Stimulated activated CD8-positive, alpha-beta memory T cell treated with anti-CD3 and anti-CD28 coated beads, Interleukin-2, amount 100 ng/mL, for 48 hours (primary cell): Measurements from ENCODE around the gene DTX3.
"Not testable (repeated sequence)": the region's sequence is repeated elsewhere in the genome, so short reads cannot be mapped to it uniquely, and the experiment has no call there.

ENCODE experiments used
- DNase-seq, 2 donors: peaks; one replicate each; pipeline ENCODE4 v3.0.0-alpha.2; 2020; ENCODE audit warnings: low read depth in 2 of 2

The DTX3 gene

DNA sequence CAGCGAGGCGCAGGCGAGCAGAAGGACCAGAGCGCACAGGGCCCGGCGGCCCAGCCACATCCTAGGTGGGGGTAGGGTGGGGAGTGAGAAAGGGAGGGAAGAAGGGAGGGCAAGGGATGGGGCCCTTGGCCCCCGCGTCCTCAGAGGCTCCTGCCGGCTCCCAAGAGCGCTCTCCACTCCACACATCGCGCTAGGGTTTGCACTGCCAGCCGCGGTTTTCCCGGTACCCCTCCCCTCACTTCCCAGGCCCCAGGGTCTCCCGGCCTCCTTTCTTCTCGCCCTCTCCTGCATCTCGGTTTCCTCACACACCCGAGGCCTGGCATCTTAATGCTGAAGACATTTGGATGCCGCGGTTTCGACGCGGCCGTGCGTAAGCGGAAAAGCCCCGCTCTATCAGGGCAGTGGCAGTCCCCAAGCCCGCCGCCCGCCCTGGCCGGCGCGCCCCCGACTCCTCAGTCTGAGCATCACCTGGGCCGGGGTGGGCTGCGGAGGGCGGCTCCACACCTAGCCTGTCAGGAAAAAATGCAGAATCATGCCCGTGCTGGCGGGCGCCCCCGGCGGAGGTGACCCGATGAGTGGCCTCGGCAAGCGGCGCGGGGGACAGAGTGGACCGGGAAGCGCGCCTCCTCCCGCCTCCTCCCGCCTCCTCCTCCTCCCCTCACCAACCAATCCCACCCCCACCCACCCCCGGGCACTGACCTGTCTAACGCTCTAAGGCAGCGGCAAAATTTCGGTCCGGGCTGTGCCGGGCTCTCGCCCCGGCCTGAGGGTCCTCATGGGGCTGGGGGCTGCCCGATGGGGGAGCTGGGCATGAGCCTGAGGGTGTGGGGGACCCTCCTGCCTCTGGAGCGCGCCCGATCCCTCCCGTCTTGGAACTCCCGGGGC is 27.7 kb downstream of the DTX3 start:
- no peak for DNase-seq

DNA sequence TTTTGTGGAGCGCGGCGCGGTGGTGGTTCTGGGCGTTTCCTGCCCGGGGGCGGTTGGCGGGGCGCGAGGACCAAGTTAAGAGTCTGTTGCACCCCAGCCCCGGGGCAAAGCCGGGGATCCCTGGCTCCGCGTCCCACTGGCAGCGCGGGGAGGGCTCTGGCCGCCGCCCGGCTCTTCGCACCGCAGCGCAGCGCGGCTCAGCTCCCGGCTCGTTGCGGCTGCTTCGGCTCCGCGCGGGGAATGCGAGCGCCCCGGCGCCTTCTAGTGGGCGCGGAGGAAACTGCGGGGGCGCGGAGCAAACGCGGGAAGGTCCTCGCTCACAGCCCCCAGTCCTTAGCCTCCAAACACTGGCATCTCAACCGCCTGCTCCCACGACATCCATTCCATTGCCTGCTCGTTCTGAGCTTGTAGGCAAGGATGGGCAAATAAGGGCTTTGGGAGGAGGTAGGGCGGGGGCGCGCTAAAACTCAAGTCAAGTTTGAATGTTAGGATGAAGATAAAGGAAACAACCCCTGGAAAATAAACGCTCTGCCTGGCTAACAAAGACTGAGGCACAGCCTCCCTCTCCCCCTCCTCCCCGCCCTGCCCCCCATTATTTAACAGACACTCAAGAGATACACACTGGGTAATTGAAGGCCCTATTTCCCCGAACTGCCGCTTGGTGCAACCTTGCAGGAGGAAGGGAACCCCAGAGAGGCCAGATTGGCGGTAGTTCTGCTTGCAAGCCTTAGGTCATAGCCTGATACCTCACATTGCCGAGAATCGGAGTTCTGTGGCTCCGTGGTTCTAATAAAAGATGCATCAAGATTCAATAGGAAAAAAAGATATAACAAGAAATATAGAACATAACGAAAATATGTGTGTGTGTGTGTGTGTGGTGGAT is 28.6 kb downstream of the DTX3 start, which contains the start of gene B4GALNT1:
Gene B4GALNT1 (minus strand): TSS at position 244 of the 883 bp plus-strand sequence. CDS start 1,069 bp downstream, outside the sequence.
- peak; percentile 49 to 57 for DNase-seq

GRCh38 chr12:57636731-57637130 is 32.1 kb downstream of the DTX3 start:
- DNase-seq, result not testable (repeated sequence)

DNA sequence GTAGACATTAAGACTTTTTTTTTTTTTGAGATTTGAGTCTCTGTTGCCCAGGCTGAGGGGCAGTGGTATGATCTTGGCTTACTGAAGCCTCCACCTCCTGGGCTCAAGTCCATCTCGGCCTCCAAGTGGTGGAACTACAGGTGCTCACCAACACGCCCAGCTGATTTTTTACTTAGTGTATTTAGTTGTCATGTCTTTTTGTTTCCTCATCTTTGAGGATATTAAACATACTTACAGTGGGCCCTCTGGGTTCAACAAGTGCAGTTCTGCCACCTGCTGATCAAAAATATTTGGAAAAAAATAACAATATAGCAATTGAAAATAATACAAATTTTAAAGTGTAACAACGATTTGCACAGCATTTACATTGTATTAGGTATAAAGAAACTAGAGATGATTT is 32.7 kb downstream of the DTX3 start:
- DNase-seq, result no peak

- no peak for DNase-seq
These were observed 33.5 kb downstream of the DTX3 start for GRCh38 chr12:57638096-57638495.

DNA sequence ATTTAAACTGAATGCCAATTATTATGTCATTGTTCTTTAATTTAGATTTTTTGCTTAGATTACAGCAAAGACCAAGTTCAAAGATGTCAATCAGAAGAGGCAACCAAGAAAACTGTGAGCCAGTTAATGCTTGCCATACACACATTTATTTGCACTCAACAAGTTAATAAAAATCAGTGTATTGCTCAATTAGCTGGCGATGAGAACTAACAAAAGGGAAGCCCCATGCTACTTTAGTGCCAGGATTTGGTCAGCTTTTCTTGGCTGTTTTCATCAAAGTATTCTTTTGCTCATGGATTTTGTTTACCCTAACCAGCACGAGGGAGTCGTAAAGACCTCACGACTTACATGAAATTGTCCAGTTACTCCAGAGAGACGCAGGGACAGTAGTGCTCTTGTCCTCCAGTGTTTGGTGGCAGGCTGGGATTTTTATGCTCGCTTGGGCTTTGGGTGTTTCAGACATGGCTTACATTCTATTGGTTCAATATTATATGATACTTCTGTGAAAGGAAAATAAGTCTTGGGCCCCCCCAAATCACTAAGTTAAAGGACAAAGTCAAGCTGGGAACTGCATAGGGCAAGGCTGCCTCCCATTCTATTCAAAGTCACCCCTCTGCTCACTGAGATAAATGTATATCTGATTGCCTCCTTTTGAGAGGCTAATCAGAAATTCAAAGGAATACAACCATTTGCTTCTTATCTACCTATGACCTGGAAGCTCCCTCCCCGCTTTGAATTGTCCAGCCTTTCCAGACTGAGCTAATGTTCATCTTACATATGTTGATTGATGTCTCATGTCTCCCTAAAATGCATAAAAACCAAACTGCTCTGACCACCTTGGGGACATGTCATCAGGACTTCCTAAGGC is 35.8 kb downstream of the DTX3 start:
- no peak for DNase-seq

GRCh38 chr12:57641699-57642442 is 37.2 kb downstream of the DTX3 start:
- no peak for DNase-seq

DNA sequence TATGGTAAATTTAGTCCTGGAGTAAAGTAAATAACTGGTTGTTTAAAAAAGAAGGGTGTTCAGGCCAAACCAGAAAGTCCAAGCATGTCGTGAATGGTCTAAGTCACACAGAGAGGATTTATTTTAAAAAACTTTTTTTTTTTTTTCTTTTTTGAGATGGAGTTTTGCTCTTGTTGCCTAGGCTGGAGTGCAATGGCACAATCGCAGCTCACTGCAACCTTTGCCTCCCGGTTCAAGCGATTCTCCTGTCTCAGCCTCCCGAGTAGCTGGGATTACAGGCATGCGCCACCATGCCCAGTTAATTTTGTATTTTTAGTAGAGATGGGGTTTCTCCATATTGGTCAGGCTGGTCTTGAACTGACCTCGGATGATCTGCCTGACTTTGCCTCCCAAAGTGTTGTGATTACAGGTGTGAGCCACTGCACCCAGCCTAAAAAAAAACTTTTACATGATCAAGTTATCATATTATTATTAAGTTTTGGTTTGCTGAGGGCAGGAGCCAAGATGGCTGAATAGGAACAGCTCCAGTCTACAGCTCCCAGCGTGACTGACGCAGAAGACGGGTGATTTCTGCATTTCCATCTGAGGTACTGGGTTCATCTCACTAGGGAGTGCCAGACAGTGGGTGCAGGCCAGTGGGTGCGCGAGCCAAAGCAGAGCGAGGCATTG is 41.5 kb downstream of the DTX3 start:
- DNase-seq, result not testable (repeated sequence)

GRCh38 chr12:57646659-57647049 is 42.0 kb downstream of the DTX3 start:
- DNase-seq, result not testable (repeated sequence)

- no peak for DNase-seq
These were observed 49.4 kb downstream of the DTX3 start for GRCh38 chr12:57654042-57654441.

DNA sequence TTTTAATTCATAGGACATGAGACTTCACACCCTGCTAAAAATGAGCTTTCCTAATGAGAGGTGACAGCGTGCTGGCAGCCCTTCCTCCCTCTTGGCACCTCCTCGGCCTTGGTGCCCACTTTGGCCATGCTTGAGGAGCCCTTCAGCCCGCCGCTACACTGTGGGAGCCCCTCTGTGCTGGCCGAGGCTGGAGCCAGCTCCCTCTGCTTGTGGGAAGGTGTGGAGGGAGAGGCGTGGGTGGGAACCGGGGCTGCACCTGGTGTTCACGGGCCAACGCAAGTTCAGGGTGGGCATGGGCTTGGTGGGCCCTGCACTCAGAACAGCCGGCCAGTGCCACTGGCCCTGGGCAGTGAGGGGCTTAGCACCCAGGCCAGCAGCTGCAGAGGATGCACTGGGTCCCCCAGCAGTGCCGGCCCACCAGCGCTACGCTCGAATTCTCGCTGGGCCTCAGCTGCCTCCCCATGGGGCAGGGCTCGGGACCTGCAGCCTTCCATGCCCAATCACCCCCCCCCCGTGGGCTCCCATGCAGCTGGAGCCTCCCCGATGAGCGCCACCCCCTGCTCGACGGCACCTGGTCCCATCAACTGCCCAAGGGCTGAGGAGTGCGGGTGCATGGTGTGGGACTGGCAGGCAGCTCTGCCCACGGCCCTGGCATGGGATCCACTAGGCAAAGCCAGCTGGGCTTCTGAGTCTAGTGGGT is 51.1 kb downstream of the DTX3 start:
- no peak for DNase-seq

DNA sequence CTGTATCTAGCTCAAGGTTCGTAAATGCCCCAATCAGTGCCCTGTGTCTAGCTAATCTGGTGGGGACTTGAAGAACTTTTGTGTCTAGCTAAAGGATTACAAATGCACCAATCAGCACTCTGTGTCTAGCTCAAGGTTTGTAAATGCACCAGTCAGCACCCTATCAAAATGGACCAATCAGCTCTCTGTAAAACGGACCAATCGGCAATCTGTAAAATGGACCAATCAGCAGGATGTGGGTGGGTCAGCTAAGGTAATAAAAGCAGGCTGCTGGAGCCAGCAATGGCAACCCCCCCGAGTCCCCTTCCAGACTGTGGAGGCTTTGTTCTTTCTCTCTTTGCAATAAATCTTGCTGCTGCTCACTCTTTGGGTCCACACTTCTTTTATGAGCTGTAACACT is 51.8 kb downstream of the DTX3 start:
- DNase-seq, result not testable (repeated sequence)

DNA sequence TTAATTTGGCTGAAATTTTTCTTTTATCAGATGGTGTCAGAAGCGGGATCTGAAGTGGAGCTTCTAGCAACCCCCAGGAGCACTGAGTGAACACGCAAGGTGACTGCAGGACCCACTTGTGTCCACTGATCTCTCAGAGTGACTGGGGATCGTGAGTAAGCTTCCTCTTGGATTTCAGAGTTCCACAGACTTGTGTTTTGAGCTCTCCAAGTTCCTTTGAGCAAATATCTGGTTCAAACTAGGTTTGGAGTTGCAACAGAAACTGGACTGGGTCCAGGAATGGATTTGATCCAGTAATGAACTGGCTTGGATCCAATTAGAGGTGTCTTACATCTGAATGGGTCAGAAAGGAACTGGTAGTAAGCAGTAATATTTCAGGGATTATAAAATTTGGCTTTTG is 53.1 kb downstream of the DTX3 start:
- DNase-seq, result no peak

DNA sequence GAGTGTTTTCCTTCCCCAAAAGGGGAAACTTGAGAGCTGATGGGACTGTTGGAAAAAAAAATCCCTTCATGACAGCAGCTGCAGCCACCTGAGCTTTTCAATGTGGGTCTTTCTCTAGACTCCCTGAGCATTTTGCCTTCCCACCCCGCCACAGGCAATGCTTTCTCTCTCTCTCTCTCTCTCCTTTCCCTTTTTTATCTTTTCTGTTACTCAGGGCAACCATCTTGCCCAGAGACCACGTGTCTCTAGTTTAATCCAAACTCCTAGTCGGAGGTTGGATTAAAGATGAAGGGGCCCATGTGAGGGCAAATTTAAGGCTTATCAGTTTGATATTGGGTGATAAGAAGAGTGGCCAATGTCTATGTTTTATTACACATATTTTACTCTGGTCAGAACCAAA is 54.3 kb downstream of the DTX3 start:
- no peak for DNase-seq
